Stimulated activated naive CD4-positive, alpha-beta T cell treated with Interleukin-2 at 50 U/mL for 16 hours (primary cell): ENCODE data around the gene TRPM1.

Experiments used
- DNase-seq: peaks from one replicate; lab custom pipeline; 2025; lab: John Stamatoyannopoulos, UW

TRPM1 gene

DNA sequence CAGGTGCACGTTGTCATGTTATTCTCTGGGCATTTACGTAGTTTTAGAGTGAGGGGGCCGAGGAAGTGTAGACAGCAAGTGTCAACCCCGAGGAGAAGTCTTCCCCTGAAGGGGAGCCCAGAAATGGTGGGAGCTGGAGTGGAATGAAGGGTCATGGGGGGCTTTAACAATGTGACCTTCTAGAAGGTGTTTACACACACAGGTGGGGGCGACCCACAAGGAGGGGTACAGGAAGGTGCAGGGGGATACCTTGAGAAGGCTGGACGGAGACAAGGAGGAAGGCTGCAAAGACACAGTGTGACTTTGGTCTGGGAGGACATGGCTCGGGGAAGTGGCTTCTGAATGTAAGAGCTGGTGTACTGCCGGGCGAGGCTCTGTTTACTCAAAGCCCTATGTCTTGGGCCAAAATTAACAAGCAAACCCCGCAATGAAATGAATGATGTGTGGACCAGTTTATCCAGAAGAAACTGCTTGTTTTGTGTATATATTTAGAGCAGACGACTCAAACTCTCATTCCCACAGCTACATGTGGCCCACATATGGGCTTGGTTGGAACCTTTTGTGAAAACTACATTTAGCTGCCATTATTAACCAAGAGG is 18.7 kb downstream of the TRPM1 start:
- DNase-seq, result no peak

DNA sequence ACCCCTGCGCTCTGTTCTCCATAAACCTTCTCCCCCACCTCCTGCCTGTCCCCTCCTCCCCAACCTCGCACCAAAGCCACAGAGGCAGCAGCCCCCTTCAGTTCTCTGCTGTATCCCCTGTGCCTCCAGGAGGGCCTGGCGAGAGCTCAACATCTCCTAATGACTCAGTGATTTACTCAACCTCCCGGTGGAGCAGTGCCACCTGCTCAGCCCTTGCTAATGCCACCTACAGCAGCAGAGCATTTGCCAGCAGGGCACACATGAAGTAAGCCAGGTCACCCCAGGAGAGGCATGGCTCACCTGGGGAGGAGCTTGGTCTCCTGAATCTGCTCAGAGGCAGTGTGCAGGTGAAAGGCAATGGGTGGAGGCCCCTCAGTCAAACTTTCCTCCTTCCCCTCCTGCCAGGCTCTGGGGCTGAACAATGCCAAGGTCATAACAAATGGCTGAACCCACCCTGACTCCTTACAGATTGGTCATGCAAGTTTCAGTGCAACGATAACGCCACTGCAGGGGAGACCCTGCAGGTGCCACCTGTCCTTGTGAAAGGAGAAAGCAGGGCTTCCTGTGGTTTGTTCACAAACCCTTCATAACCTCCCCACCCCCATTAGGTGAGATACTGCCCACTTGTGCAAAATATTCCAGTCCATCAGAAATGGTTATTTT is 19.8 kb downstream of the TRPM1 start:
- DNase-seq, result no peak

DNA sequence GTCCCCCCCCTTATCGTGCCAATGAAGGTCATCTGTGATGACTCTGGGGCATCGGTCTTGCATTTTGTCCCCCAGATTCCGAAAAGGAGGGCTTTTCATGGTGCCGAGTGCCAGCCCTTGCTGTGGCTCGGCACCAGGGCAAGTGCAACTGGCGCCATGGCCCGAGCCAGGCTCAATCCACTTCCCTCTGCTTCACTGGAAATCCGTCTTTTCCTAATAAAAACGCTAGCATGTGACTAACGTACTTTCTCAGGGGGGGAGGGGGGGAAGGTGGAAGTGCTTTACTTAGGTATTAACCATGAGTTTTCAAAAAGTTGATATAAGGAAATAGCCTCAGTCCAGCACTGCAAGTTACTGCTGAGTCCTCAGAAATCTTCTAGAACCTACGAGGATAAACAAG is 20.5 kb downstream of the TRPM1 start:
- no peak for DNase-seq

DNA sequence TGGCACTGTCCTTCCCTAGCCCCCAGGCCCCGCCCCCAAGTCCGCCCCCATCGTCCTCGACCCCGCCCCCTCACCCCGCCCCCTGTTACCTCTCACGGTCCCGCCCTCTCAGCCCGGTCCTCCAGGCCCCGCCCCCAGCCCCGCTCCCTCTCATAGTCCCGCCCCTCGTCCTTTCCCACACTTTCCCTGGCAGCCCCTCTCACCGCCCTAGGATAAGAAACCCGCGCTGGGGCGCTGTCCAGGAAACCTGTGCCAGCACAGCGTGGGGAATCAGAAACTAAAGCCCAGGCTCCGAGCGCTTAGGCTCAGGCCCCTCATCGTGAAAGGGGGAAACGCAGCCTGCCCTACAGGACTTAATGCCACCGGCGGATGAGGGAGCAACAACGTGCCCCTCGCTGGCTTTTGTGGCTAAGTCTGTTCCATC is 20.9 kb downstream of the TRPM1 start:
- DNase-seq, result no peak

DNA sequence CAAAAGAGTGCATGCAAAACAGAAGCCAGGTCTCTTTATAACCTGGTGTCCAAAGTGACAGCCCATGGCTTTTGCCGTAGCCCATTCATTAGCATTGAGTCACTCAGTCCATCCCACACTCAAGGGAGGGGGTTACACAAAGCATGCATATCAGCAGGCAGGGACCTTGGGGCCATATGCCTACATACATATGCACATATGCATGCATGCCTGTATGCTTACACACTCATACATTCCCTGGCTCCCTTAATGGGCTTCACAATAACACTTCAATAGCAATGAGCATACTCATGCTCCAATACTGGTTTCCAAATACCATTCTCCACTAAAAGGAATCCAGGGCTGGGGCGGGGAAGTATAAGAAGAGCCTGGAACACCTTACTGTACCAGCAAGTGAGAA is 22.0 kb downstream of the TRPM1 start:
- DNase-seq, result no peak

DNA sequence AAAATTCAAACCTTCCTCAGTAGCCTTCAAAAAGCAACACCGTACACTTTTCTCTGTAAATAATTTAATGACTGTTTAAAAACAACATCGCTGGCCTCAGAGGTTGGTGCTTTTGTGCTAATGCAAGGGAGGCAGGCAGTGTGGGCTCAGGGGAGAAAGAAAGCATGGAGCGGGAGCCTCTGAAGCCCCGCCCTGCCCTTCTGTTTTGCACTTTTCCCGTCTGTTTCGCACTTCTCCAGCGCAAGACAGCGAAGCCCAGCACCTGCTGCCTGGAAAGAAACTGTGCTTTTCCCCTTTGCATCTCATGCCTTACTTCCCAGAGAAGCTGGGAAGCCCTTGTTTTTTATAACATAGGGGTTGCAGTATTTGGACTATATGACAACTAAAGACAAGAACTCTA is 23.1 kb downstream of the TRPM1 start:
- DNase-seq, result no peak

DNA sequence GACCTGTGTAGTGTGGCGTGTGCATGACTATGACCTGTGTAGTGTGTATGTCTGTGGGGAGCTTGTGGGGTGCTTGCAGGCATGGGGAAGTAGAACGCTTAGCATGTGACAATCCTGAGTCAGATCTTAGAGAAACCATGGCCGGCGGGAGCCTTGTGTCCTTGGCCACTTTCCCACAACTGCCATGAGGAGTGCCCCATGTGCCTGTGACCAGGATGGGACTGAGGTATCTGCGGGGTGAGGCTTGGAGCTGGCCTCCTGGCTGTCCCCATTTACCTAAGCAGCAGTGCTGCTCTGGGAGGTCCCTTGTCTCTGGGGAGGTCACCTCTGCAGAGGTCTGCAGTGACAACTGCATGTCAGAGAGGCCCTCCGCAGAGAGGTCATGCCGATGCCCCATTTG is 23.6 kb downstream of the TRPM1 start:
- DNase-seq, result no peak

DNA sequence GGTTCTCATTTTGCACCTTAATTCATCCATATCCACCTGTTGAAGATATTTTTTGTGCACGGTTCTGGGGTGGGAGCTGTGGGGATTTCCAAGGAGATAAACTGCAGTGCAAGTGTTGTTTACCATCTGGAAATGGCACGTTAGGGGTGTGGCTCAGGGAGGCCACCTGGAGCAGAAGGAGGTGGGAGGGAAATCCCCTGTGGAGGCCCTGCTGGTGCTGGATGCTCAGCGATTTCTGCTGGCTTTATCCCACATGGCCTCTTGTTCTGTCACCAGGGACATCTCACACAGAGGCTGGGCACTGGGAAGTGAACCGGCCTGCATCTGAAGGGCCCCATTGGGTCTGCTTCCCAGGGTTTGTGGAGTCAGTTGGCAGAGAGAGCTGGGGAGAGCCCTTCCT is 24.3 kb downstream of the TRPM1 start:
- no peak for DNase-seq

DNA sequence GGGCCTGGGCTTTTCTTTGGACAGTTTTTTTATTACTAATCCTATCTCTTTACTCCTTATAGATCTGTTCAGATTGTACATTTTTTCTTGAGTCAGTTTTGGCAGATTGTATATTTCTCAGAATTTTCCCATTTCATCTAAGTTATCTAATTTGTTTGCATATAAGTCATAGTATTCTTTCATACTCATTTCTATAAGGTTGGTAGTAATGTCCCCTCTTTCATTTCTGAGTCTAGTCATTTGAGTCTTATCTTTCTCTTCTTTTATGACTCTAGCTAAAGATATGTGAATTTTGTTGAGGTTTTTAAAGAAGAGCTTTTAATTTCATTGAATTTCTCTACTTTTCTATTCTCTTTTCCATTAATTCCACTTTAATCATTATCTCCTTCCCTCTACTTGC is 27.2 kb downstream of the TRPM1 start:
- no peak for DNase-seq

DNA sequence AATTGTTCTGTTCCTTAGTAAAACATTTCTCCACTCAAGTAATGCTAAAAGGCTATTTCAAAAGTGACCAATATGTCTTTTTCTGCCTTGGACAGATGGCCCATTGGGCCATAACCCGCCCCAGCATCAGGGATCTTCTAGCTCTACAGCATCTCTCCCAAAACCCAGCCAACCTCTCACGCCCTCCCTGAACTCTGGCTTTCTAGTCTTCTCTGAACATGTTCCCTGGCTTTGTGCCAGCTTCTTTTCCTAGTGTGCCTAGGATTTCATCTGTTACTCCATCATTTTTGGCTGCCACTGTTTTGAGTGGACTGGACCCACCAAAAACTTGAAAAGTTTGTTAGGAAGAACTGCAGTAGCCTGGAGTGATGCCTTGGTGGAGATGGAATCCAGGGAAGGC is 30.7 kb downstream of the TRPM1 start:
- DNase-seq, result no peak

DNA sequence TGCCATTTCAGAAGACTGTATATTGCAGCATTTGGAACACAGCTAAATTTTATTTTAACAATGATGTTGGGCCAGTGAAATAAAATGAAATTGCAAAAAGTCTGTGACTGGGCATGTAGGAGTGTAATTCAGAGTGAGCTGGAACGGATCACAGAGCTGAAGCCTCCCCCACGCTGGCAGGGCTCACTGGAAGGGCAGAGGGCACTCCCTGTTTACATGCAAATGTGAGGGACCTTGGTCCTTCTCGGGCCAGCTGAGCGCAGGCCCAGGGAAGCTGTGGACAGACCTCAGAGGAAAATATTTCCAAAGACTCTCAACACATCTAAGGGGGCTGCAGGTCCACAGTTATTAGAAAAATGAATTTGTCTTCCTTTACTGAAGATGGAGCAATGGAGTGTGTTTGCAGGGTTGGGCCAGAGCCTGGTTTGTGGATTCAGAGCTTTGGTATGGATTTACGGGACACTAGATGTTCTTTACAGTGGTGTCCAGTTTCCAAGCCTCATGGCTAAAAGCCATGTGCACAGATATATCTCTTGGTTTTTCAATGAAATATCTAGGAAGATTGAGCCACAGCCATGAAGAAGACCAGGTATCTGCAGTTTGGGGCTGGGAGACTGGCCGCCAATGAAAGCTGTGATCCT is 32.0 kb downstream of the TRPM1 start:
- no peak for DNase-seq

DNA sequence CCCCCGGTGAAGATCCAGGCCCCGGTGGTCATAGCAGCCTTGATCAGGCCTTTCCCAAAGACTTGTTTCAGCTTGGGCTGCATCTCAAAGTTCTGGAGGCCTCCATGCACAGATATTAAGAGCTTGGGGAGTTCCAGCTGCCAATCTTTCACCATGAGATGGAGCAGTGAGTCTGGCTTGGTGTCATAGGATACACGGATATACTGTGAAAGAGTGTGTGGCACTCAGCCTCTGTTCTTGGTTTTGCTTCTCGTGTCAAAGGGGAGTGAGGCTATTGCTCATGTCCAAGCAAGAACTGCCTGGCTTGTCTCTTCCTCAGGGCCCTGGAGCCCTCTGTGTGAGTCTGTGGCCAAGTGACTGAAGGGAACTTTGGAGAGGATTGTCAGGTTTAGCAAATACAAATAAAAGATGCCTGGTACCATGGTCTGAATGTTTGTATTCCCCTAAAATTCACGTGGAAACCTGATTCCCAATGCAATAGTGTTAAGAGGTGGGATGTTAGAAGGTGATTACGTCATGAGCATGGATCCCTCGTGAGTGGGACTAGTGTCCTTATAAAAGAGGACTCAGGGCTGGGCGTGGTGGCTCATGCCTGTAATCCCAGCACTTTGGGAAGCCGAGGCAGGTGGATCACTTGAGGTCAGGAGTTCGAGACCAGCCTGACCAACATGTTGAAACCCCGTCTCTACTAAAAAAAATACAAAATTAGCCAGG is 33.5 kb downstream of the TRPM1 start:
- no peak for DNase-seq

DNA sequence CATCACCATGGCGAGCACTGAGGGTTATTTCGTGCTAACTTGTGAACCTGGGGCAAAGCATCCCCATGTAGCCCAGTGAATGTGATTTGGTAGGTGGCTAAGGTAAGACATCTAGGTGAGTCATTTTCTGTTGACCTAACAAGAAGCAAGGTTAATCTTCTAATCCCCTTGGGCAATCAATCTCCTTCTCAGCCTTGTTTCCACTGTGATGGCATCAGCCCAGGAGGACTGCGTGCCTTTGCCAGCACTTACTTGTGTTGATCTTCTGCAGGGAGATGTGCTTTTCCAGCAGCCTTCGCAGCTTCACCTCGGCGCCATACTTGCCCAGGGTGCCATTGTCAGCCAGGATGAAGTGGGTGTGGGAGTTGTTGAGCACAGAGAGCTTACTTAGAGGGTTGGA is 35.7 kb downstream of the TRPM1 start:
- DNase-seq, result no peak

DNA sequence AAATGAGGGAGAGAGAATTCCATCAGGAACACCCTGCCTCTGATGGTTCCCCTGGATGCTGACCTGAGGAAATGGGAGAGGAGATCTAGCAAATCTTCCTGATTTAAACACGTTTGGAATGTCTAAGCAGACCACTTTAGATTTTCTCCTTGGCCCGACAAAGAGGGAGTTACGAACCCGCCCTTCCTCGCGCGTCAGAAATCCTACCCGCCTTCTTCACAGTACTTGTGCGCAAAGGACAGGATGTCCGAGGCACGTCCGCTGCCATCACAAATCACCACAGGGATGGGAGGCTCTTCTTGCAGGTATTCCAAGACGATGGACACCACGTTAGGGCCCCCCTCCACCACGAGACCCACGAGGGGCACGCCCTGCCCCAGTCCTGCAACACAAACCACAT is 38.6 kb downstream of the TRPM1 start:
- no peak for DNase-seq

DNA sequence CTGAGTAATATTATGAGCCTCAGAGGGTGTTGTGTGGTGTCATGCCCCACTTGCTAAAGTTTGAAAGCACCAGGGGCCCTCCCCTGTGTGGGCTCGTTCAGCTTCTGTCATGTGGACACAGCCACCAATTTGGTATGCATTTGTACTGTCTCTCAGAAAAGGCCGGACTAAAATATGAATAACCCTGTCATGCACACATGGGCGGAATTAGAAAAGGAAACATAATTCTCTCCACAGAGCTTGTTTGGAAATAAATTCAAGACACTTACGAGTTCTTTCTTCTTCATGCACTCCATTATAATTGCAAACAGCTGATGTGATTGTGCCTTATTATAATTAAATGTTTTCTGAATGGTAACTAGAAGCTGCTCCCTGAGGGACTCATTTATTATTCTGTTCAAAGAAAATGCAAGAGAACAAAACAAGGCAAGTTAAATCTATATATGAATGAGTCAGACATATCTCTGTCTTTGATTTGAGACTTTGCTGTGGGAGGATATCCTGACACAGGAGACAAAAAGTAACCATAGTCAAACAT is 39.1 kb downstream of the TRPM1 start:
- no peak for DNase-seq

DNA sequence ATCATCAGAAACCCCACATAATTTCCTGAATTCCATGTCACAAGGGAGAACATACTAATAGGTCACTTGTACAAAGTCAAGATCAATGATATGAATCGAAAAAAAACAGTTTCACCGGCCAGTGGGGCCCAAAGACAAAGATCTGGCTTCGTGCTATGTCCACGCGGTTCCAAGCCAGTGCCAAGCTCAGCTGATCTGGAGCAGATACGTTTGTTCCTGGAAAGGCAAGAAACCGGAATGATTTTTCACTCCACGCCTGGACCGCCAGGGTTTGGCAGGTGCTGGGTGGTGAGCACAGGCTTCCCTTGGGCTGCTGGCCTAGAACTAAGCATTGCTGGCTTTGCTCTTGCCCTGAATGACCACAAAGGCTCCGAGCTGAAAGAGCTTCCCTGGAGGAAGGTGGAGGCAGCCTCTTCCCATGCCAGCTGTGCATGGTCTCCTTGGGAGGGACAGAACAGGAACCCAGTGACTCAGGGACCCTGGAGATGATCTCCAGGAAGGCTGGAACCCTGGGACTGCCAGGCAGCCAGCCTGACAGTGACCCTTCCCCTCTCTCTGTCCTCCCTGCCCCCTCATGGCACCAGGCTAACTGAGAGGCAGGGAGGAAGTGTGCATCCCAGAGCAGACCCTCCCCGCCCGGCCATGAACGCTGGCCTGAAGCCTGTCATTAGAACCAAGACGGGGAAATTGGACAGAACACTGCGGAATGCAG is 40.9 kb downstream of the TRPM1 start:
- DNase-seq, result no peak

DNA sequence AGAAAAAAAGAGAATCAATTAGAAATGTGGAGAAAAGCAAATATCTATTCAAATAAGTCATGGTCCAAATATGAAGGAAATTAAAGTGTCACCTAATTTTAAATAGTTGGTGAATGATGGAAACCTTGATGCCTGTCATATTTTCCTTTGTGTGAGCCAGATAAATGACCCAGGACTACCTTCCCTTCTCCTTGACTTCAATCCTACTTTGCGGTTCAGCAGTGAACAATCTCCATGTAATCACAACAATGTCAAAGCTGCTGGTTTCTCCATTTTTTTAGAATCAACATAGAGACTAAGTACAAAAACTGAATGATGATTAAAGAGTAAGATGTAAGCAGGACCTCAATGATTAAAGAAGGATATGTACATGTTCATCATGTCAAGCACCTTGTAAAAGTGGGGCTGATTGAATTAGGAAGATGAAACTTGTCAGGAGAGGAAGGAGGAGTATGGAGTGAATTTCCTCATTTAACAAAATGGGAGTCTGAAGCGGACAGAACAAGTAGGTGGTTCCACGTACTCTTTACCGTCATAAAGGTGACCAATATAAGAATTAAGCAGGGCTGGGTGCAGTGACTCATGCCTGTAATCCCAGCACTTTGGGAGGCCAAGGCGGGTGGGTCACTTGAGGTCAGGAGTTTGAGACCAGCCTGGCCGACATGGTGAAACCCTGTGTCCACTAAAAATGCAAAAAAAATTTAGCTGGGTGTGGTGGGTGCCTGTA is 43.1 kb downstream of the TRPM1 start:
- no peak for DNase-seq

DNA sequence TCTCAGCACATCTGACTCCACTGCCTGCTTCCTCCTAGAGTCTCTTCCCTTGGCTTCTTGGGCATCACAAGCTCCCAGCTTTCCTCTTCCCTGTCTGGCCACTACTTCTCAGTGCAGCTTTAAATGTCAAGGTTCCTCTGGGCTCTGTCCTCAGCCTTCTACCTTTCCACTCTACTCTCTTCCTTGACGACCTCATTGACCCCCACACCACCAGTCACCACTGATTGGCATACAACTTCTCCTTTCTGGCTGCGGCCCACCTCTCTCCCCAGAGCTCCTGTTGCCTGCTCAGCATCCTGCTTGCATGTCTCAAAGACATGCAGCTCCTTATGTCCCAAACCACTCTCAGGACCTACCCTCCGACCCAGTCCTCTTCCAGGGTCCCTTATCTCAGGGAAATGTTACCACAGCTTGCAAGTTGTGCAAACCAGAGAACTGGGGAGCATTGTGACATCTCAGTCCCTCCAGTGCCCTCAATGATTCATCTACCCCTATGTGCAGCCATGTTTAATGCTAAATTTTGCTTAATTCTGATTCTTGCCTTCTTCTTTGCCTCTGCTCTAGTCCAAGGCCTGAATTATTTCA is 49.9 kb downstream of the TRPM1 start:
- DNase-seq, result no peak

DNA sequence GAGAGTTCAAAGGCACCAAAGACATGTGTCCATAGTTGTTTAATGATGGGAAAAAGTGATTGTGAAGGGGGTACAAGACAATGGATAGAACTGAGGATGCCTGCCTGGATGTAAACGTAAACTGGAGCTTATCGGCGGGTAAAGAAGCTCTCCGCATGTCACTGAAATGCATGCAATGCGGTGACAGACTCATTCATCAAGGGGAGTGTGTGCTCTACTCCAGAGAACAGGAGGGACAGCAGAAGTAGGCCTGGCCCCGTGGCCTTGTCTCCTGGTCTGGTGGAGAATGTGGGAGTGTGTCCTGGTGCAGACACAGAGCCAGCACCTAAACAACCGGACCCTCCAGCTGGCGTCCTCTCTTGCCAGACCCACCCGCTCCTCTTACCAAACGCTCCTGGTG is 50.6 kb downstream of the TRPM1 start:
- no peak for DNase-seq

DNA sequence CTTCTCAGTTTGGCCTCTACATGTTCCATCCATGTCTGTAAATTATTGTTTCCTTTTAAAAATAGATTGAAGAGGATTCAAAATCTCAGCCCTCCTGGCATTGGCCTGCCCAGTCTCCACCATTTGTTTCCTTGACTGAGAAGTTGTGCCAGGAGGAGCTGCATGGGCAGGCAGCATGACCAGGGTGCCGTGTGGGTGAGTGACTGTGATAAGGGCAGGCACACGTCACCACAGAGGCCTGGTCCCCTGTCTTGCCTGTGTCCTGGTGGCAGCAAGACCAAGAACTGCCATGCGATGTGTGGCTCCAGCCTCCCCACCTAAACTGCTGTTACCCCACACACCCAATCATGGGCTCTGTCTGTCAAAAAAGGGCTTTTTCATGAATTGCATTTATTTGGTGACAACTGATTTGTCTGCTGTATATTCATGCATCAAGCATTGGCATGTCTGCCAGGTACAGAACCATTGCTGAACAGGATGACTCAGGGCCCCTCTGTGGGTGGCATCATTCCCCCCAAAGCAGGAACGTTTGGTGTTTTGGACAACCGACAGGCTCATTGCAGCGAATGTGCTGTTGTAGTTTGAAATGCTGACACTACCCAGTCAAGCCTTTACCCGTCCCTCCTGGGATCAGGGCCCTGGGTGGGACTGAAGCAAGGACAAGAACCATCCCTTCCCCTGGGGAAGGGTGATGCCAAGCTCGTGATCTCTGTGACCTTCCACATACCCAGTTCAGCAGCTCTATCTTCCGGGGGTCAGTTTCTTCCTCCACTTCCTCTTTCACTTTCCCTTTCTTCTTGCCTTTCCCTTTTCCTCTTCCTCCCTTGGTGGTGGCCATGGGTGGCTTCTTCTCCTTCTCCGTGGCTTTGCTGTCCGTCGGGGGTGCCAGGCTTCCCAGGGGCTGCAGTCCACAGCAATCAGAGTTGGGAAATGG is 51.6 kb downstream of the TRPM1 start:
- DNase-seq, result no peak
